HCT116 (cell line): ENCODE results near the gene KRTAP6-3.

Experiments
- EGR1 ChIP-seq: IDR thresholded peaks from 2 replicates; pipeline ENCODE4 v1.6.1; 2012; ENCODE audit warnings: low read depth
- EZH2 ChIP-seq: fragments of 200-600 bp; sonication (generic); IDR thresholded peaks from 2 replicates; pipeline ENCODE4 v1.6.1; 2017; ENCODE audit warnings: antibody characterized with exemption, mixed run types
- EZH2phosphoT487 ChIP-seq: fragments of 200-600 bp; IDR thresholded peaks from 2 replicates; pipeline ENCODE4 v1.6.1; 2018; ENCODE audit warnings: antibody characterized with exemption, borderline replicate concordance
- POLR2A ChIP-seq: IDR thresholded peaks from 2 replicates; pipeline ENCODE4 v1.7.0; 2011; ENCODE audit warnings: borderline replicate concordance; ENCODE audit not compliant: insufficient read depth, insufficient read length; ENCODE audit errors: extremely low read depth
- POLR2AphosphoS5 ChIP-seq: IDR thresholded peaks from 2 replicates; pipeline ENCODE4 v1.6.1; 2011; ENCODE audit warnings: mild to moderate bottlenecking, low read depth, low read length, moderate library complexity
- RAD21 ChIP-seq: IDR thresholded peaks from 2 replicates; pipeline ENCODE4 v1.6.1; 2012; ENCODE audit warnings: low read depth, mild to moderate bottlenecking
- TF ChIP-seq, protein P1 (sequence below), 3 experiments: fragments of 200-600 bp in 1 of 3; sonication (generic) in 1 of 3; IDR thresholded peaks in 2 of 3; conservative IDR thresholded peaks in 1 of 3; 2 replicates each; pipeline ENCODE4 v1.5.1; 2012 to 2017; ENCODE audit warnings: low read depth in 2 of 3, low read length in 2 of 3, antibody characterized with exemption in 1 of 3, borderline replicate concordance in 1 of 3, control low read depth in 1 of 3, mild to moderate bottlenecking in 1 of 3, mixed read lengths in 1 of 3, mixed run types in 1 of 3, moderate library complexity in 1 of 3; ENCODE audit not compliant: insufficient read depth in 1 of 3
- TF ChIP-seq, protein P2 (sequence below): IDR thresholded peaks from 2 replicates; pipeline ENCODE4 v1.6.1; 2012
- TF ChIP-seq, protein P3 (sequence below): IDR thresholded peaks from 2 replicates; pipeline ENCODE4 v1.6.1; 2012; ENCODE audit warnings: low read depth

DNA sequence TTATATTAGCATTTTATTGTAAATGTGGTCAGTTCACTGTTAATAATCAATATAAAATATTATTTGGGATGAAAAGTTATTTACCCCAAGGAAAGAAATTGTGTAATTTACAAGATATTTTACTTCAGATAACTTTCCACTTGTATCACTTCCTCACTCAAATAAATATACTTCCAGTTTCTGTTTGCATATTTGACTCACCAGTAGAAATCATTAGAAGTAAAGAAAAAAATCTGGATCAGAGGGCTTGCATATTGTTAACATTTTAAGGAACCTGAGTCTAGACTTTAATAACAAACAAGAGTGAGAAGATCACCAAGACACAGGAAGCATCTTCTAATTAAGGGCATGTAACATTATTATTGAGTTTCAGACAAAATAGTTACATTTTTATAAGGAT is 27.8 kb downstream of the KRTAP6-3 start:
- TF ChIP-seq, protein P1, sequence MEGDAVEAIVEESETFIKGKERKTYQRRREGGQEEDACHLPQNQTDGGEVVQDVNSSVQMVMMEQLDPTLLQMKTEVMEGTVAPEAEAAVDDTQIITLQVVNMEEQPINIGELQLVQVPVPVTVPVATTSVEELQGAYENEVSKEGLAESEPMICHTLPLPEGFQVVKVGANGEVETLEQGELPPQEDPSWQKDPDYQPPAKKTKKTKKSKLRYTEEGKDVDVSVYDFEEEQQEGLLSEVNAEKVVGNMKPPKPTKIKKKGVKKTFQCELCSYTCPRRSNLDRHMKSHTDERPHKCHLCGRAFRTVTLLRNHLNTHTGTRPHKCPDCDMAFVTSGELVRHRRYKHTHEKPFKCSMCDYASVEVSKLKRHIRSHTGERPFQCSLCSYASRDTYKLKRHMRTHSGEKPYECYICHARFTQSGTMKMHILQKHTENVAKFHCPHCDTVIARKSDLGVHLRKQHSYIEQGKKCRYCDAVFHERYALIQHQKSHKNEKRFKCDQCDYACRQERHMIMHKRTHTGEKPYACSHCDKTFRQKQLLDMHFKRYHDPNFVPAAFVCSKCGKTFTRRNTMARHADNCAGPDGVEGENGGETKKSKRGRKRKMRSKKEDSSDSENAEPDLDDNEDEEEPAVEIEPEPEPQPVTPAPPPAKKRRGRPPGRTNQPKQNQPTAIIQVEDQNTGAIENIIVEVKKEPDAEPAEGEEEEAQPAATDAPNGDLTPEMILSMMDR (IDR thresholded peaks at IDR 0.05 in 2 of 3, conservative IDR thresholded peaks at IDR 0.05 in 1 of 3; ENCODE audit: borderline replicate concordance in 1 of 3, insufficient read depth in 1 of 3, low read depth in 2 of 3, low read length in 2 of 3) = no peak
- TF ChIP-seq POLR2A (no peak), EGR1 (no peak), EZH2 (no peak), POLR2AphosphoS5 (no peak), RAD21 (no peak), EZH2phosphoT487 (no peak)
- TF ChIP-seq, protein P2, sequence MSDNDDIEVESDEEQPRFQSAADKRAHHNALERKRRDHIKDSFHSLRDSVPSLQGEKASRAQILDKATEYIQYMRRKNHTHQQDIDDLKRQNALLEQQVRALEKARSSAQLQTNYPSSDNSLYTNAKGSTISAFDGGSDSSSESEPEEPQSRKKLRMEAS = no peak
- TF ChIP-seq, protein P3, sequence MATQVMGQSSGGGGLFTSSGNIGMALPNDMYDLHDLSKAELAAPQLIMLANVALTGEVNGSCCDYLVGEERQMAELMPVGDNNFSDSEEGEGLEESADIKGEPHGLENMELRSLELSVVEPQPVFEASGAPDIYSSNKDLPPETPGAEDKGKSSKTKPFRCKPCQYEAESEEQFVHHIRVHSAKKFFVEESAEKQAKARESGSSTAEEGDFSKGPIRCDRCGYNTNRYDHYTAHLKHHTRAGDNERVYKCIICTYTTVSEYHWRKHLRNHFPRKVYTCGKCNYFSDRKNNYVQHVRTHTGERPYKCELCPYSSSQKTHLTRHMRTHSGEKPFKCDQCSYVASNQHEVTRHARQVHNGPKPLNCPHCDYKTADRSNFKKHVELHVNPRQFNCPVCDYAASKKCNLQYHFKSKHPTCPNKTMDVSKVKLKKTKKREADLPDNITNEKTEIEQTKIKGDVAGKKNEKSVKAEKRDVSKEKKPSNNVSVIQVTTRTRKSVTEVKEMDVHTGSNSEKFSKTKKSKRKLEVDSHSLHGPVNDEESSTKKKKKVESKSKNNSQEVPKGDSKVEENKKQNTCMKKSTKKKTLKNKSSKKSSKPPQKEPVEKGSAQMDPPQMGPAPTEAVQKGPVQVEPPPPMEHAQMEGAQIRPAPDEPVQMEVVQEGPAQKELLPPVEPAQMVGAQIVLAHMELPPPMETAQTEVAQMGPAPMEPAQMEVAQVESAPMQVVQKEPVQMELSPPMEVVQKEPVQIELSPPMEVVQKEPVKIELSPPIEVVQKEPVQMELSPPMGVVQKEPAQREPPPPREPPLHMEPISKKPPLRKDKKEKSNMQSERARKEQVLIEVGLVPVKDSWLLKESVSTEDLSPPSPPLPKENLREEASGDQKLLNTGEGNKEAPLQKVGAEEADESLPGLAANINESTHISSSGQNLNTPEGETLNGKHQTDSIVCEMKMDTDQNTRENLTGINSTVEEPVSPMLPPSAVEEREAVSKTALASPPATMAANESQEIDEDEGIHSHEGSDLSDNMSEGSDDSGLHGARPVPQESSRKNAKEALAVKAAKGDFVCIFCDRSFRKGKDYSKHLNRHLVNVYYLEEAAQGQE = no peak
